UCSD-AML1 (cell line): ENCODE data around the gene MATR3.
"Not testable (repeated sequence)": the region's sequence is repeated elsewhere in the genome, so short reads cannot be mapped to it uniquely, and the experiment has no call there.

ENCODE experiments used
- DNase-seq: peaks from one replicate; lab custom pipeline; 2025; ENCODE audit not compliant: unreplicated experiment; lab: John Stamatoyannopoulos, UW

Gene MATR3

GRCh38 chr5:139344177-139344576 lies 50.6 kb downstream of the MATR3 start:
- no peak for DNase-seq

- not testable (repeated sequence) for DNase-seq
Measured at GRCh38 chr5:139345442-139345841, 51.9 kb downstream of the MATR3 start.

- DNase-seq = not testable (repeated sequence)
Measured at GRCh38 chr5:139347863-139348262, 54.3 kb downstream of the MATR3 start.

- DNase-seq = no peak
Measured at GRCh38 chr5:139354186-139354585, 60.6 kb downstream of the MATR3 start.

GRCh38 chr5:139355900-139356299 lies 62.4 kb downstream of the MATR3 start:
- DNase-seq = not testable (repeated sequence)

GRCh38 chr5:139358064-139358463 lies 64.5 kb downstream of the MATR3 start:
- DNase-seq = no peak

- DNase-seq = no peak
Measured at GRCh38 chr5:139360384-139360783, 66.8 kb downstream of the MATR3 start.

- no peak for DNase-seq
Measured at GRCh38 chr5:139361835-139362429, 68.4 kb downstream of the MATR3 start.

- no peak for DNase-seq
Measured at GRCh38 chr5:139363937-139364336, 70.4 kb downstream of the MATR3 start.

GRCh38 chr5:139364466-139364865 lies 70.9 kb downstream of the MATR3 start:
- no peak for DNase-seq

GRCh38 chr5:139368613-139369012 lies 75.1 kb downstream of the MATR3 start:
- DNase-seq = no peak

- no peak for DNase-seq
Measured at GRCh38 chr5:139369181-139369580, 75.6 kb downstream of the MATR3 start.

- DNase-seq = no peak
Measured at GRCh38 chr5:139371482-139372435, 78.2 kb downstream of the MATR3 start.

- DNase-seq = no peak
Measured at GRCh38 chr5:139374909-139375308, 81.4 kb downstream of the MATR3 start.

GRCh38 chr5:139376364-139376763 lies 82.8 kb downstream of the MATR3 start:
- no peak for DNase-seq

GRCh38 chr5:139377226-139377625 lies 83.7 kb downstream of the MATR3 start:
- no peak for DNase-seq

- DNase-seq = no peak
Measured at GRCh38 chr5:139378101-139378825, 84.7 kb downstream of the MATR3 start.

GRCh38 chr5:139378941-139379361 lies 85.4 kb downstream of the MATR3 start:
- DNase-seq = no peak

- no peak for DNase-seq
Measured at GRCh38 chr5:139379626-139380449, 86.3 kb downstream of the MATR3 start.
